Stimulated activated CD4-positive, alpha-beta T cell treated with anti-CD3 and anti-CD28 coated beads, Interleukin-12 subunit alpha, Interleukin-12 subunit beta, amount 100 ng/mL, for 48 hours (primary cell): Measurements from ENCODE around the gene NTNG2.

Experiments
- DNase-seq, 3 donors: peaks; one replicate each; pipeline ENCODE4 v3.0.0-alpha.2; 2020; ENCODE audit warnings: low read depth in 2 of 3, low spot score in 1 of 3

The NTNG2 gene

DNA sequence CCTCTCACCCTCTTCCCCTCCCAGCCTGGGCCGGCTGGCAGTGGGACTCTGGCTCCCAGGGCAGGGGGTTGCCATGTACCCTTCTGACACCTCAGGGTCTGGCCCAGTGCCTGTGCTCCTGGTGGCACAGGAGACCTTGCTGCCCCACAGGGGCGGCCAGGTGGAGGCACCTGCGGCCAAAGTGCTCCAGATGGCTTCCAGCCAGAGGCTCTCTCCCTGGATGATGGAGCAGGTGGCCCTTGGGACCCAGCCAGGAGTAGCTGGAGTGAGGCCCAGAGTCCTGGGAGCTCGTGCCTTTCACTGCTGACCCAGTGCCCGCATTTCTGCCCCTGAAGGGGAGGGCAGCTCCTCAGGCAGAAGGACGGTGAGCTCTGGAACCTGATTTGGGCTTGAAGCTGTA lies 87.3 kb downstream of the NTNG2 start:
- no peak for DNase-seq

DNA sequence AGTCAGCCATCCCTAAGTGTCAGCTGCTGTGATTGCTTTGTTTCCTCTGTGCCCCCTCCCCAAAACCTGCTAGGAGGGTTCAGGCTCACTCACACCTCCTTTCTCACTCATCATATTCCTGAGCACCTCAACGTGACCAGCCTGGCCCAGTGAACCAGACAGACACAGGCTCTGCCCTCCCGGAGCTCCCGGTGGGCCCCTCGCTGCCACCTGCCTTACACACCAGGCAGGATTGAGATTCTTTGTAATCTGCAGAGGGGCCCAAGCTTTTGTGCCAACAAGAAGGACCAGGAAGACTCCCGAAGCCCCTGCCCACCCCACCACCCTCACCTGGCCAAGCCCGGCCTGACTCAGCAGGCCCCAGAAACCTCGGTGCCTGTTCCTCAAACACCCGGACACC lies 87.8 kb downstream of the NTNG2 start:
- no peak for DNase-seq

DNA sequence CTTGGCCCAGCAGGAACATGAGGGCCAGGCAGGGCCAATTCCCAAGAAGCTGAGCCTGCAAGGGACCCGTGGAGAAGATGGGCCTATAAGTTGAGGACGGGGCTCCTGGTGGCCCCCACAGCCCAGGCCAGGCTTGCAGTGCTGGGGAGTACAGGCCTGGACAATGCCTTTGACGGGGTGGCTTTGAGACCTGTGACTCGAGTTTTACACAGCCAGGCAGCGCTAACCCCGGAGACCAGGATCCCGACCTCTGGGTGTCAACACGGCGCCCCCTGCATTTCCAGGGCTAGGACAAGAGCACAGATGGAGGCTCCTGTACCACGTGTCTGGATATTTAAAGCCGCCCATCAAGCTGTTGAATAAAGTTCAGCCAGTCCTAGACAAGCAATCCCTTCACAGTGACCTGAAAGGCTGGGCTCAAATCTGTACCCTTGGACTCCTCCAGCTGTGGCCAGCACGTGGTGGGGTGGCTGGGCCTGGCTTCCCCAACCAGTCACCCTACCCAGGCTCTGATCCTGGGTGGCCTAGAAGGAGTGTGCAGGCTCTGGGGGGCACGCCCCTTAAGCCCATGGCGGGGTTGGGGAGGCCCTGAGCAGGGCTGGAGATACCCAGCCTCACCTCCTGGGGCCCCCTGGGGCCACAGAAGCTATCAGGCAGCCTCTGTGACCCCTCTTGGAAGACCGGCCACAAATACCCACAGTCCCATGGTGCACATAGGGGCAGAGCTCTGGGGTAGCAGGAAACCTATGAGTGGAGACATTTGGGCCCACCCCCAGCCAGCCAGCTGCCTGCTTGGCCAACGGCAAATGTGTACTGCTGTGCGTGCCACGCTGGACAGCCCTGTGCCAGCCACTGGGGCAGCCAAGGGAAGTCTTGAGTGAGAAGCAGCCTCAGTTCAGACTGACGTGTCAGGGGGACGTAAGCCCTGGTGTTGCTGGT lies 88.7 kb downstream of the NTNG2 start:
- no peak for DNase-seq

DNA sequence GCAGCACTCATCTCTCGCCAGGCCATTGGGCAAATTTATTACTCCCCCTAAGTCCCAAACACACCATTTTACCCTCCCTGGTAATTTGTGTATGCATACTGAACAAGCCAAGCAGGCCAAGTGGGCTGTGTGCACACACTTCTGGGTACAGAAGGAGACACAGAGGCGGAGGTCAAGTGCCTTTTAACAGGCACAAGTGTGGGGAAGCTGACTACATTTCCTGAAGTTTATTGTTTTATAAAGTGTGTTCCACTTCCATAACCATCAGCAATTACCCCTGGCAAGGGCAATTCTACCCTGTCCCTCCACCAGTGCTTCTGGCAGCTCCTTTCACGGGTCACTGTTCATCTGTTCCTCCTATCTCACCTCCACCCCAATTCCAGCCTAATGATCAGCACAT lies 99.0 kb downstream of the NTNG2 start:
- DNase-seq: no peak

DNA sequence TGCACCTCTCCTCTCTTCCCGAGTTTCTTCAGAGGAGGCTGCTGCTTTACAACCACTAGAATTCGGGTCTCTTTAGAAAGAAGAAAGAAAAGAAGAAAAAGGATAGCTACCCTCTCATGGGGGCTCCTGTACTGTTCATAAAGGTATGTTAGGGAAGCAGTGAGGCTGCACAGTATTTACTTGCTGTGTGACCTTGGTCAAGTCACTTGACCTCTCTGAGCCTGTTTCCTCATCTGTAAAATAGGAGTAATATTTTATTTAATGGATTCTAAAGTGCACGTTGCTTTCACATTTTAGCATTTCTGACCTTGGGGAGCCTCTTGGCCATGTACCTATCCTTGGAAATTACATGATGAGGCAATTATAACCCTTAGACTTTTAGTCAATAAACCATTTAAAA lies 104.2 kb downstream of the NTNG2 start:
- DNase-seq: no peak

DNA sequence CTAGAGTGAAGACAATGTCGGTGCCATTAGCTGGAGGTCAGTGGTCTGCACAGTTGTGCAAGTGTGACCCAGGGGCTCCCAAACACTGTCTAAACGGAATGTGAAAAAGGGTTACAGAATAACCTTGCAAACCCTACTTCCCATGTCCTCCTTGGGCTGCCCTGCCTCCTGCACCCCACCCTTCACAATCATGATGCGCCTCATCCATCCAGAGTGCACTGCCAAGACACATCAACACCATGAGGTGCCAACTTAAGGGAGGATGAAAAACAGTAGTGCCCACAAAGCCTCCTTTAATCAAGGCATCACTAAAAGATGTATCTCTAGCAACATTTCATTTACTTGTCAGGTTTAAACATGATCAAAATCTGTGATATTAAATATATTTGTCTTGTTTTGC lies 105.8 kb downstream of the NTNG2 start:
- no peak for DNase-seq

DNA sequence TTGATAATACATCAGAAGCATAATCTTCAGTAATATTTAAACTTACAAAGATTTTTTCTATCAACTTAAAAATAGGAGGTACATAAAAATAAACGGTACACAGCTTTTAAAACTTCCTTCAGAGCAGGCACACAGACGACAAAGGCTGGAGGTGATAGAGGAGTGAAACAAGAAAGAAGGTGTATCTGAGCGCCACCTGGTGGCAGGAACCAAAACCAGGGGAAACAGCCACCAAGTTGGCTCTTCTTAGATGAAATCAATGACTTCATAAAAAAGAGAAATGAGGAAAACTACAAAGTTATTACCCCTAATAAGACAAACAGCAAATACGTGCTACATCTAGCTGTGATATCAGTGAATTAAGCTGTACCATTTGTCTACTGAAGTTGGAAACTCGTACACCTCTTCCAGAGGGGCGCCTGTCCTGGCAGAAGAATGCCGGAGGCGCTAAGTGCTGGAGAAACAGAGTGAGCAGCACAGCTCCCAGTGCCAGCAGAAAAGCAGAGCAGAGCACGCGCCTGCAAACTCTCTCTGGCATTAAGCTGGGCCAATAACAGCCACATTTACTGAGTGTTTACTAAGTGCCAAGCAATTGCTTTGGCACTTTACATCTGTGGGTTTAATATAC lies 107.0 kb downstream of the NTNG2 start:
- peak; percentile 44 to 79 (median 51) for DNase-seq

DNA sequence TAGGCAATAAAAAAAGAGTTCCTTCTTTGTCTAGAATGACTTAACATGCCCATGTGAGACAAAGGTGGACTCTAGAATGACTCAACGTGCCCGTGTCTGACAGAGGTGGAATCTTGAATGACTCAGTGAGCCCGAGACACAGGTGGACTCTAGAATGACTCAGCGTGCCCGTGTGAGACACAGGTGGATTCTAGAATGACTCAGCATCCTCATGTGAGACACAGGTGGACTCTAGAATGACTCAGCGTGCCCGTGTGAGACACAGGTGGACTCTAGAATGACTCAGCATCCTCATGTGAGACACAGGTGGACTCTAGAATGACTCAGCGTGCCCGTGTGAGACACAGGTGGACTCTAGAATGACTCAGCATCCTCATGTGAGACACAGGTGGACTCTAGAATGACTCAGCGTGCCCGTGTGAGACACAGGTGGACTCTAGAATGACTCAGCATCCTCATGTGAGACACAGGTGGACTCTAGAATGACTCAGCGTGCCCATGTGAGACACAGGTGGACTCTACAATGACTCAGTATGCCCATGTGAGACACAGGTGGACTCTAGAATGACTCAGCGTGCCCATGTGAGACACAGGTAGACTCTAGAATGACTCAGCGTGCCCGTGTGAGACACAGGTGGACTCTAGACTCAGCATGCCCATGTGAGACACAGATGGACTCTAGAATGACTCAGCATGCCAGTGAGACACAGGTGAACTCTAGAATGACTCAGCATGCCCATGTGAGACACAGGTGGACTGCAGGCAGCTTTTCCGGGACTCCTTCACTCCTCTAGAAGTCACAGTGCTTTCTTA lies 108.1 kb downstream of the NTNG2 start:
- DNase-seq: peak in 2 of 3 donors; percentile 15 to 40

DNA sequence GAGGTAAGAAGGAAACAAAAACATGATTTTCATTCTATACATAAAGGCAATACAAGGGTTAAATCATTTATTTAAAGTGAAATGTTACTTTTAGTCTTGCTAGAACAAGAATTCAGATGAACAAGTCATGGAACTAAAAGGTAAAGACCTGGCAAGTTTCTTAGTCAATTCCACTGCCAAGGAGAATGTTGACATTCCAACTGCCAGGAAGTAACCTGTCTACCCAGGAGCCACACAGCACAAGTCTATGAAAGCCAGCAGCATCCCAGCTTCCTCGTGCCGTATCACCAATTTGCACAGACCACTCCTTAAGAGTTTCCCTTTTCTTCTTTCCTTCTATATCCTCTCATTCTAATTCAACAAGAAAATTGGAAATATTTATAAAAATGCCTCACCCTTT lies 113.0 kb downstream of the NTNG2 start:
- no peak for DNase-seq

DNA sequence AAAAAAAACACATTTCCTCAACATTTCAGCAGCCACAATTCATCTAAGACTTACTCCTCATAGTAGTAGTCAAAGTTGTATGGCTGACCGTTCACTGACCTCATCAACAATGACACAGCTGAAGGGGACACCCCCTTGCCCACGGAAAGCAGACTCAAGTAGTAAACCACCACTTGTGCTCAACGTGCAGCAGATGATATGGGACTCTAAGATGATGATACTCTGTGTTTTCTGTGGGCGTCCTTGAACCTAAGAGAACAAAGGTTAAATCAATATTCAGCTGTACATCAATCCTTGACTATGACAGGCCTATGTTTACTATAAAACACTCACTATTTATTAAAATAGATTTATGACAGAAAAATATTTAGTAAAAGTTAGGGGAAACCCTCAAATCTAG lies 121.3 kb downstream of the NTNG2 start:
- no peak for DNase-seq

DNA sequence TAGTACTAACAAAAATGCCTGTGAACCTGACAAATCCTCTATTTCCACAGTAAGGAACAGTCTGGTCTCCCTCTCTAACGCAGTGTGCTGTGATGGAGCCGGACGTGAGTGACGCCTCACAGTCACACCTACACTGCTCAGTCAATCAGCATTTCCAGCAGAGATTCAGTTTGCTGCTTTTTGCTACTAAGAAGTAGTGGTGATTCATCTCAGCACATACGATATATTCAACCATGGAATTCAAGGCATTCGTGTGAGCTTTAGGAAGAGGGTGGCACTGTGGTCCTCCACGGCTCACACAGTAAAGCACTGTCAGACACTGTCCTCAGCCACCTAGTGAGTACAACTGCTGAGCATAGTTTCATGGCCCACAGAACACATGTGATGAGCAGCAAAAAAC lies 122.0 kb downstream of the NTNG2 start:
- DNase-seq: no peak

DNA sequence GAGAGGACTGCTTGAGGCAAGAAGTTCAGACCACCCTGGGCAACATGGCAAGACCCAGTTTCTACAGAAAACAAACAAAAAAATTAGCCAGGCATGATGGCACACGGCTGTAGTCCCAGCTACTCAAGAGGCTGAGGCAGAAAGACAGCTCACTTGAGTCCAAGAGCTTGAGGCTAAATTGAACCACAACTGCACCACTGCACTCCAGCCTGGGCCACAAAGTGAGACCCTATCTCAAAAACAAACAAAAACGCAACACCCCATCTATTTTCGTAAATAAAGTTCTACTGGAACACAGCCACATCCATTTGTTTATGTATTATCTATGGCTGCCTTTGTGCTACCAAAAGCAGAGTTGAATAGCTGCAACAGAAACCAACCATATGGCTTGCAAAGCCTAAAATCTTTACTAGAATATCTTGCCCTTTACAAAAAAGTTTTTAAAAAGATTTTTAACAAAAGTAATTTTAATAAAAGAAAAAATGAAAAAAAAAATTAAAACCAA lies 125.5 kb downstream of the NTNG2 start:
- no peak for DNase-seq

DNA sequence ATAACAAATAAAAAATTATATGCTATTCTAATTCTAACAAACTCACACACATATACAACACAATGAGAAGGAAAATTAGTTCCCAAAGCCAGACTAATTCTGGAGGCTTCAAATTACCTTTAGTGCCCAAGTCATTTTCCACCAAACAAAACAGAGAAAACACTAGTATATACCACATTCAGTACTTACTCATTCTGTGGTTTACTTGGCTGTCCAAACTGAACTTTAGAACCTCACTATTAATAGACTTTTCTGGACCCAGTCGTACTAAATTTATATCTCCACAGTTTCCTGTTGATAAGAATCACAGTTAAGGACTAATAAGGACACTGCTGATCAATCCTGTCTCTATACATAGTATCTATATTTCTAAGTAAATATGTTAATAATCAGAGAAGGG lies 126.5 kb downstream of the NTNG2 start:
- DNase-seq: no peak

DNA sequence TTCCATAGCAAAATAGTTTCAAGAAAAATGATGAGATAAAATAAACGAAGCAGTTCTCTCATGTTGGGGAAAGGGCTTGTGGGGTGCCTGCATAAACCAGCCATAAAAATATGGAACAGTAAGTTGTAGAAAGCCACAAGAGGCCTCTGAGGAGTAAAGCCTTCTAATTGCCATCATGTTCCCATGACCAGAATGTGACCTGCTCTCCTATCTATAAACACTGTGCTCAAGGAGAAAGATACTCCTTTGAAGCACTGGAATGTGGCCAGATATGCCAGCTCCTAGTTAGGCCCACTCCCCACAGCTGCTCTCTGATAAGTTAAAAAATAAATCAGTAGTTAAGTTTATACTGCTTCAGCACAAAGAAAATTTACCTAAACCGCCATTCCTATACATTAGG lies 127.1 kb downstream of the NTNG2 start:
- DNase-seq: no peak

DNA sequence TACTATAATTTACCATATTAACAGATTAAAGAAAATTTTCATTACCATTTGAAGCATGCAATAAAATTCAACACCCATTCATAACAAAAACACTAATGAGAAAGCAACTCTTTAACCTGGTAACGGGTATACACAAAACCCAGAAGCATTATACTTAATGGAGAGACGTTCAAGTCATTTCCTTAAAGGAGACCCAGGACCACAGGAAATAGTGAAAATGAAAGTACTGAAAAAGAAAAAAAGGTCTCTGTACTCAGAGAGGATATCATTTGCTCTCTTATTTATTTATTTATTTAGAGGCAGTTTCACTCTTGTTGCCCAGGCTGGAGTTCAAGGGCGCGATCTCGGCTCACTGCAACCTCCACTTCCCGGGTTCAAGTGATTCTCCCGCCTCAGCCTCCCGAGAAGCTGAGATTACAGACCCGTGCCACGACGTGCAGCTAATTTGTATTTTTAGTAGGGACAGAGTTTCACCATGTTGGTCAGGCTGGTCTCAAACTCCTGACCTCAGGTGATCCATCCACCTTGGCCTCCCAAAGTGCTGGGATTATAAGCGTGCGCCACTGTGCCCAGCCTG lies 131.4 kb downstream of the NTNG2 start:
- no peak for DNase-seq
